ENCODE measurements around the gene YPEL1. TPM values are rescaled to one million over a fixed set of nuclear protein-coding genes. Genes with fewer than 3 reads are reported as not detected.

The YPEL1 gene
- total and polyA plus RNA-seq, 2 of the 8 experiments (the other 6 are each of a cell fraction or from before 2014, with no cell fraction given), result 6.0 to 6.7 TPM

DNA sequence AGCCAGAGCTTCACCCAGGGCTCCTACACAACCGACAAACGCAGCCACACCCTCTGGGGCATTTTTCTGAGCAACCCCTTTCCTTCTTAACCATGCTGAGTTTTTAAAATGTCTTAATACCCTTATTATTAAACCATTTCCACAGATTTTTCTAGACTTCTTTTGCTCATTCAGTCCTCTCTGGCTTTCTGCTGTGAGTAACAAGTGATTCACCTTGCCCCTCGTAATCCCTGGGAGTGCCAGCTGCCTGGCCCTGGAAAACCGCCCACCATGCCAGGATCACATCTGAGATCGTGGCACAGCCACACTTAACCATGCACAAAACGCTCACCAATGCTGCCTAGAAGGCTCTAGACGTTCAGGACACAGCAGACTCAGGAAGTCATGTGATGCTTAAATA lies 25.4 kb downstream of the YPEL1 start (continued):
- TF ChIP-seq, protein P1, sequence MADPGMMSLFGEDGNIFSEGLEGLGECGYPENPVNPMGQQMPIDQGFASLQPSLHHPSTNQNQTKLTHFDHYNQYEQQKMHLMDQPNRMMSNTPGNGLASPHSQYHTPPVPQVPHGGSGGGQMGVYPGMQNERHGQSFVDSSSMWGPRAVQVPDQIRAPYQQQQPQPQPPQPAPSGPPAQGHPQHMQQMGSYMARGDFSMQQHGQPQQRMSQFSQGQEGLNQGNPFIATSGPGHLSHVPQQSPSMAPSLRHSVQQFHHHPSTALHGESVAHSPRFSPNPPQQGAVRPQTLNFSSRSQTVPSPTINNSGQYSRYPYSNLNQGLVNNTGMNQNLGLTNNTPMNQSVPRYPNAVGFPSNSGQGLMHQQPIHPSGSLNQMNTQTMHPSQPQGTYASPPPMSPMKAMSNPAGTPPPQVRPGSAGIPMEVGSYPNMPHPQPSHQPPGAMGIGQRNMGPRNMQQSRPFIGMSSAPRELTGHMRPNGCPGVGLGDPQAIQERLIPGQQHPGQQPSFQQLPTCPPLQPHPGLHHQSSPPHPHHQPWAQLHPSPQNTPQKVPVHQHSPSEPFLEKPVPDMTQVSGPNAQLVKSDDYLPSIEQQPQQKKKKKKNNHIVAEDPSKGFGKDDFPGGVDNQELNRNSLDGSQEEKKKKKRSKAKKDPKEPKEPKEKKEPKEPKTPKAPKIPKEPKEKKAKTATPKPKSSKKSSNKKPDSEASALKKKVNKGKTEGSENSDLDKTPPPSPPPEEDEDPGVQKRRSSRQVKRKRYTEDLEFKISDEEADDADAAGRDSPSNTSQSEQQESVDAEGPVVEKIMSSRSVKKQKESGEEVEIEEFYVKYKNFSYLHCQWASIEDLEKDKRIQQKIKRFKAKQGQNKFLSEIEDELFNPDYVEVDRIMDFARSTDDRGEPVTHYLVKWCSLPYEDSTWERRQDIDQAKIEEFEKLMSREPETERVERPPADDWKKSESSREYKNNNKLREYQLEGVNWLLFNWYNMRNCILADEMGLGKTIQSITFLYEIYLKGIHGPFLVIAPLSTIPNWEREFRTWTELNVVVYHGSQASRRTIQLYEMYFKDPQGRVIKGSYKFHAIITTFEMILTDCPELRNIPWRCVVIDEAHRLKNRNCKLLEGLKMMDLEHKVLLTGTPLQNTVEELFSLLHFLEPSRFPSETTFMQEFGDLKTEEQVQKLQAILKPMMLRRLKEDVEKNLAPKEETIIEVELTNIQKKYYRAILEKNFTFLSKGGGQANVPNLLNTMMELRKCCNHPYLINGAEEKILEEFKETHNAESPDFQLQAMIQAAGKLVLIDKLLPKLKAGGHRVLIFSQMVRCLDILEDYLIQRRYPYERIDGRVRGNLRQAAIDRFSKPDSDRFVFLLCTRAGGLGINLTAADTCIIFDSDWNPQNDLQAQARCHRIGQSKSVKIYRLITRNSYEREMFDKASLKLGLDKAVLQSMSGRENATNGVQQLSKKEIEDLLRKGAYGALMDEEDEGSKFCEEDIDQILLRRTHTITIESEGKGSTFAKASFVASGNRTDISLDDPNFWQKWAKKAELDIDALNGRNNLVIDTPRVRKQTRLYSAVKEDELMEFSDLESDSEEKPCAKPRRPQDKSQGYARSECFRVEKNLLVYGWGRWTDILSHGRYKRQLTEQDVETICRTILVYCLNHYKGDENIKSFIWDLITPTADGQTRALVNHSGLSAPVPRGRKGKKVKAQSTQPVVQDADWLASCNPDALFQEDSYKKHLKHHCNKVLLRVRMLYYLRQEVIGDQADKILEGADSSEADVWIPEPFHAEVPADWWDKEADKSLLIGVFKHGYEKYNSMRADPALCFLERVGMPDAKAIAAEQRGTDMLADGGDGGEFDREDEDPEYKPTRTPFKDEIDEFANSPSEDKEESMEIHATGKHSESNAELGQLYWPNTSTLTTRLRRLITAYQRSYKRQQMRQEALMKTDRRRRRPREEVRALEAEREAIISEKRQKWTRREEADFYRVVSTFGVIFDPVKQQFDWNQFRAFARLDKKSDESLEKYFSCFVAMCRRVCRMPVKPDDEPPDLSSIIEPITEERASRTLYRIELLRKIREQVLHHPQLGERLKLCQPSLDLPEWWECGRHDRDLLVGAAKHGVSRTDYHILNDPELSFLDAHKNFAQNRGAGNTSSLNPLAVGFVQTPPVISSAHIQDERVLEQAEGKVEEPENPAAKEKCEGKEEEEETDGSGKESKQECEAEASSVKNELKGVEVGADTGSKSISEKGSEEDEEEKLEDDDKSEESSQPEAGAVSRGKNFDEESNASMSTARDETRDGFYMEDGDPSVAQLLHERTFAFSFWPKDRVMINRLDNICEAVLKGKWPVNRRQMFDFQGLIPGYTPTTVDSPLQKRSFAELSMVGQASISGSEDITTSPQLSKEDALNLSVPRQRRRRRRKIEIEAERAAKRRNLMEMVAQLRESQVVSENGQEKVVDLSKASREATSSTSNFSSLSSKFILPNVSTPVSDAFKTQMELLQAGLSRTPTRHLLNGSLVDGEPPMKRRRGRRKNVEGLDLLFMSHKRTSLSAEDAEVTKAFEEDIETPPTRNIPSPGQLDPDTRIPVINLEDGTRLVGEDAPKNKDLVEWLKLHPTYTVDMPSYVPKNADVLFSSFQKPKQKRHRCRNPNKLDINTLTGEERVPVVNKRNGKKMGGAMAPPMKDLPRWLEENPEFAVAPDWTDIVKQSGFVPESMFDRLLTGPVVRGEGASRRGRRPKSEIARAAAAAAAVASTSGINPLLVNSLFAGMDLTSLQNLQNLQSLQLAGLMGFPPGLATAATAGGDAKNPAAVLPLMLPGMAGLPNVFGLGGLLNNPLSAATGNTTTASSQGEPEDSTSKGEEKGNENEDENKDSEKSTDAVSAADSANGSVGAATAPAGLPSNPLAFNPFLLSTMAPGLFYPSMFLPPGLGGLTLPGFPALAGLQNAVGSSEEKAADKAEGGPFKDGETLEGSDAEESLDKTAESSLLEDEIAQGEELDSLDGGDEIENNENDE (IDR thresholded peaks at IDR 0.05; ENCODE audit: insufficient replicate concordance, low read length), result no peak
- TF ChIP-seq CHD2 (IDR thresholded peaks at IDR 0.05; ENCODE audit: low read length) (no peak), SP2 (IDR thresholded peaks at IDR 0.05; ENCODE audit: low read length) (no peak), BRCA1 (IDR thresholded peaks at IDR 0.05; ENCODE audit: low read depth, low read length) (no peak), CEBPB (IDR thresholded peaks at IDR 0.05; ENCODE audit: low read depth, low read length) (no peak), SIN3A (conservative IDR thresholded peaks at IDR 0.05 in 1 of 2, IDR thresholded peaks at IDR 0.05 in 1 of 2; ENCODE audit: low read depth in 1 of 2, low read length in 2 of 2) (no peak), BCL11A (IDR thresholded peaks at IDR 0.05; ENCODE audit: low read depth in 2 of 2, low read length in 2 of 2) (no peak)
- TF ChIP-seq, protein P2, sequence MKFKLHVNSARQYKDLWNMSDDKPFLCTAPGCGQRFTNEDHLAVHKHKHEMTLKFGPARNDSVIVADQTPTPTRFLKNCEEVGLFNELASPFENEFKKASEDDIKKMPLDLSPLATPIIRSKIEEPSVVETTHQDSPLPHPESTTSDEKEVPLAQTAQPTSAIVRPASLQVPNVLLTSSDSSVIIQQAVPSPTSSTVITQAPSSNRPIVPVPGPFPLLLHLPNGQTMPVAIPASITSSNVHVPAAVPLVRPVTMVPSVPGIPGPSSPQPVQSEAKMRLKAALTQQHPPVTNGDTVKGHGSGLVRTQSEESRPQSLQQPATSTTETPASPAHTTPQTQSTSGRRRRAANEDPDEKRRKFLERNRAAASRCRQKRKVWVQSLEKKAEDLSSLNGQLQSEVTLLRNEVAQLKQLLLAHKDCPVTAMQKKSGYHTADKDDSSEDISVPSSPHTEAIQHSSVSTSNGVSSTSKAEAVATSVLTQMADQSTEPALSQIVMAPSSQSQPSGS (IDR thresholded peaks at IDR 0.05; ENCODE audit: low read length), result no peak
- TF ChIP-seq, protein P3, sequence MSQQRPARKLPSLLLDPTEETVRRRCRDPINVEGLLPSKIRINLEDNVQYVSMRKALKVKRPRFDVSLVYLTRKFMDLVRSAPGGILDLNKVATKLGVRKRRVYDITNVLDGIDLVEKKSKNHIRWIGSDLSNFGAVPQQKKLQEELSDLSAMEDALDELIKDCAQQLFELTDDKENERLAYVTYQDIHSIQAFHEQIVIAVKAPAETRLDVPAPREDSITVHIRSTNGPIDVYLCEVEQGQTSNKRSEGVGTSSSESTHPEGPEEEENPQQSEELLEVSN (IDR thresholded peaks at IDR 0.05), result no peak

Data from H1 (cell line).